Astrocyte (in vitro differentiated cells and primary cell): ENCODE results near the gene TRIM10. TPM values are rescaled to one million over a fixed set of nuclear protein-coding genes. Genes with fewer than 3 reads are reported as not detected.

Experiments
- DNase-seq: peaks from one replicate; pipeline ENCODE4 v3.0.0-alpha.2; 2010; ENCODE audit warnings: low read depth
- FAIRE-seq: peaks from 2 replicates; lab custom pipeline; 2011; peaks lifted over from hg19 to GRCh38; lab: Jason Lieb, UNC
- H2AFZ ChIP-seq: 2 replicates; pipeline ENCODE4 v1.6.0; 2012; ENCODE audit warnings: low read depth, low read length, inconsistent platforms
- H3K27ac ChIP-seq: 2 replicates; pipeline ENCODE4 v1.5.1; 2011; ENCODE audit warnings: low read depth, low read length, inconsistent platforms
- H3K27me3 ChIP-seq: 2 replicates; pipeline ENCODE4 v1.6.0; 2011; ENCODE audit warnings: low read length, inconsistent platforms; ENCODE audit not compliant: insufficient read depth
- H3K36me3 ChIP-seq: 2 replicates; pipeline ENCODE4 v1.5.1; 2011; ENCODE audit warnings: low read length, inconsistent platforms; ENCODE audit not compliant: insufficient read depth
- H3K4me1 ChIP-seq: 2 replicates; pipeline ENCODE4 v1.5.1; 2011; ENCODE audit warnings: low read length, inconsistent platforms; ENCODE audit not compliant: insufficient read depth
- H3K4me2 ChIP-seq: 2 replicates; pipeline ENCODE4 v1.6.0; 2012; ENCODE audit warnings: low read length, inconsistent platforms
- H3K4me3 ChIP-seq: 2 replicates; pipeline ENCODE4 v1.5.1; 2011; ENCODE audit warnings: low read depth, mild to moderate bottlenecking, low read length, inconsistent platforms; ENCODE audit not compliant: insufficient read depth
- H3K79me2 ChIP-seq: 2 replicates; pipeline ENCODE4 v1.6.0; 2012; ENCODE audit warnings: mild to moderate bottlenecking, low read length, inconsistent platforms; ENCODE audit not compliant: insufficient read depth
- H3K9ac ChIP-seq: 2 replicates; pipeline ENCODE4 v1.6.0; 2012; ENCODE audit warnings: mild to moderate bottlenecking, low read length, inconsistent platforms
- H3K9me3 ChIP-seq: 2 replicates; pipeline ENCODE4 v1.5.1; 2012; ENCODE audit warnings: low read depth, mild to moderate bottlenecking, low read length, inconsistent platforms; ENCODE audit not compliant: insufficient read depth
- H4K20me1 ChIP-seq: 2 replicates; pipeline ENCODE4 v1.6.0; 2012; ENCODE audit warnings: low read length, inconsistent platforms; ENCODE audit not compliant: insufficient read depth
- H3K27ac Mint-ChIP-seq: one replicate; pipeline ENCODE4 v1.8.0; 2021; ENCODE audit warnings: mild to moderate bottlenecking, mixed read lengths; ENCODE audit not compliant: unreplicated experiment
- H3K27me3 Mint-ChIP-seq: one replicate; pipeline ENCODE4 v1.8.0; 2021; ENCODE audit warnings: low read depth, mixed read lengths; ENCODE audit not compliant: unreplicated experiment
- H3K36me3 Mint-ChIP-seq: one replicate; pipeline ENCODE4 v1.8.0; 2021; ENCODE audit warnings: low read depth, mixed read lengths; ENCODE audit not compliant: unreplicated experiment
- H3K4me1 Mint-ChIP-seq: one replicate; pipeline ENCODE4 v1.8.0; 2021; ENCODE audit warnings: low read depth, mixed read lengths; ENCODE audit not compliant: unreplicated experiment
- H3K4me3 Mint-ChIP-seq: one replicate; pipeline ENCODE4 v1.8.0; 2021; ENCODE audit warnings: mild to moderate bottlenecking, moderate library complexity, mixed read lengths; ENCODE audit not compliant: unreplicated experiment
- H3K9me3 Mint-ChIP-seq: one replicate; pipeline ENCODE4 v1.8.0; 2021; ENCODE audit warnings: mild to moderate bottlenecking, mixed read lengths; ENCODE audit not compliant: unreplicated experiment
- CTCF ChIP-seq: IDR thresholded peaks from 2 replicates; pipeline ENCODE4 v1.5.1; 2011; ENCODE audit warnings: low read depth, mild to moderate bottlenecking, inconsistent platforms, low read length, moderate library complexity; ENCODE audit not compliant: insufficient read depth
- EZH2 ChIP-seq: IDR thresholded peaks from 2 replicates; pipeline ENCODE4 v1.6.1; 2012; ENCODE audit warnings: mild to moderate bottlenecking, low read length, inconsistent platforms; ENCODE audit not compliant: insufficient read depth
- total RNA-seq: library from RNA; stranded (reverse); gene quantifications from 2 replicates; pipeline ENCODE4 v1.2.1, GENCODE V29; 2021

Gene TRIM10
- total RNA-seq, 1 donor from 2014 or later, result not detected

- Histone ChIP-seq H3K4me3 (no peak within 1 kb of the TSS), H2AFZ (no peak within 1 kb of the TSS), H3K9ac (no peak within 1 kb of the TSS), H3K27me3 (peaks cover 23% of the 10 kb centered on the region), H3K27ac (no peak within 1 kb of the TSS), H3K36me3 (no peaks in the 10 kb centered on the region), H3K79me2 (no peaks in the 10 kb centered on the region), H4K20me1 (no peaks in the 10 kb centered on the region), H3K4me2 (no peak within 1 kb of the TSS), H3K9me3 (no peaks in the 10 kb centered on the region), H3K4me1 (no peaks in the 10 kb centered on the region)
- FAIRE-seq (no peak), DNase-seq (no peak)
- H3K36me3 Mint-ChIP-seq, result no peaks in the 10 kb centered on the region
- no peak within 1 kb of the TSS for H3K4me3 Mint-ChIP-seq
- H3K4me1 Mint-ChIP-seq, result no peaks in the 10 kb centered on the region
- H3K27ac Mint-ChIP-seq, result no peak within 1 kb of the TSS
- TF ChIP-seq CTCF (no peak), EZH2 (no peak)
- H3K27me3 Mint-ChIP-seq, result peaks cover 48% of the 10 kb centered on the region
- H3K9me3 Mint-ChIP-seq, result peaks cover 2% of the 10 kb centered on the region
Observed at GRCh38 chr6:30135757-30136156, 25.3 kb downstream of the TRIM10 start, which contains the start of gene TRIM40. TRIM40 (plus strand) TSS chr6:30136140; CDS start chr6:30137037, 897 bp downstream.

GRCh38 chr6:30135147-30135546 is 25.9 kb downstream of the TRIM10 start:
- Mint-ChIP-seq H3K9me3 (no peaks in the 10 kb centered on the region), H3K4me1 (no peaks in the 10 kb centered on the region), H3K27ac (no peak overlapping the region), H3K36me3 (no peaks in the 10 kb centered on the region), H3K27me3 (peaks cover 52% of the 10 kb centered on the region), H3K4me3 (no peak overlapping the region)
- Histone ChIP-seq H3K27ac (no peak overlapping the region), H2AFZ (no peak overlapping the region), H3K9me3 (no peaks in the 10 kb centered on the region), H3K9ac (no peak overlapping the region), H3K36me3 (no peaks in the 10 kb centered on the region), H3K4me1 (no peaks in the 10 kb centered on the region), H3K4me3 (no peak overlapping the region), H3K79me2 (no peaks in the 10 kb centered on the region), H4K20me1 (no peaks in the 10 kb centered on the region), H3K4me2 (no peak overlapping the region), H3K27me3 (peaks cover 27% of the 10 kb centered on the region)
- FAIRE-seq, result no peak
- no peak for DNase-seq
- TF ChIP-seq EZH2 (no peak), CTCF (no peak)

- no peak overlapping the region for H3K4me3 Mint-ChIP-seq
- DNase-seq, result no peak
Observed at GRCh38 chr6:30131947-30132497, 29.0 kb downstream of the TRIM10 start.

More at GRCh38 chr6:30131947-30132497, 29.0 kb downstream of the TRIM10 start:
- Histone ChIP-seq H3K4me1 (no peaks in the 10 kb centered on the region), H3K27ac (no peak overlapping the region), H3K4me3 (no peak overlapping the region), H3K9me3 (no peaks in the 10 kb centered on the region), H3K79me2 (no peaks in the 10 kb centered on the region), H3K27me3 (peaks cover 55% of the 10 kb centered on the region), H3K36me3 (no peaks in the 10 kb centered on the region), H3K4me2 (no peak overlapping the region), H2AFZ (no peak overlapping the region), H4K20me1 (no peaks in the 10 kb centered on the region), H3K9ac (no peak overlapping the region)
- H3K9me3 Mint-ChIP-seq, result no peaks in the 10 kb centered on the region
- FAIRE-seq, result no peak
- H3K27me3 Mint-ChIP-seq, result peaks cover 66% of the 10 kb centered on the region
- no peaks in the 10 kb centered on the region for H3K36me3 Mint-ChIP-seq
- H3K27ac Mint-ChIP-seq, result no peak overlapping the region
- no peaks in the 10 kb centered on the region for H3K4me1 Mint-ChIP-seq
- no peak for TF ChIP-seq CTCF
